ENCODE data around the gene NOL11.
"Not testable (repeated sequence)": the region's sequence is repeated elsewhere in the genome, so short reads cannot be mapped to it uniquely, and the experiment has no call there.

Gene NOL11

GRCh38 chr17:67717624-67718324, at the start of gene NOL11:
Gene NOL11, plus strand, starts transcription at chr17:67717936. Its CDS starts 12 bp downstream, at chr17:67717948.
- peak; percentile 94 to 99 for DNase-seq

- no peak for DNase-seq
These were observed 46.2 kb upstream of the NOL11 start for GRCh38 chr17:67671493-67671892.

GRCh38 chr17:67672592-67673335, 45.0 kb upstream of the NOL11 start:
- no peak for DNase-seq

- no peak for DNase-seq
These were observed 42.3 kb upstream of the NOL11 start for GRCh38 chr17:67675481-67675880.

GRCh38 chr17:67676305-67676704, 41.4 kb upstream of the NOL11 start:
- no peak for DNase-seq

- DNase-seq, result no peak
These were observed 39.3 kb upstream of the NOL11 start for GRCh38 chr17:67678414-67678813.

GRCh38 chr17:67679225-67679624, 38.5 kb upstream of the NOL11 start:
- no peak for DNase-seq

GRCh38 chr17:67679721-67680120, 38.0 kb upstream of the NOL11 start:
- no peak for DNase-seq

- no peak for DNase-seq
These were observed 37.1 kb upstream of the NOL11 start for GRCh38 chr17:67680445-67681224.

GRCh38 chr17:67682196-67682595, 35.5 kb upstream of the NOL11 start:
- no peak for DNase-seq

- DNase-seq, result no peak
These were observed 32.4 kb upstream of the NOL11 start for GRCh38 chr17:67685351-67685750.

- no peak for DNase-seq
These were observed 31.5 kb upstream of the NOL11 start for GRCh38 chr17:67686241-67686640.

- no peak for DNase-seq
These were observed 30.2 kb upstream of the NOL11 start for GRCh38 chr17:67687511-67687910.

- peak in 1 of 2 donors; percentile 43 for DNase-seq
These were observed 28.1 kb upstream of the NOL11 start for GRCh38 chr17:67689534-67690177.

GRCh38 chr17:67693811-67694210, 23.9 kb upstream of the NOL11 start:
- DNase-seq, result no peak

GRCh38 chr17:67696347-67696746, 21.4 kb upstream of the NOL11 start:
- DNase-seq, result no peak

GRCh38 chr17:67696853-67697498, 20.8 kb upstream of the NOL11 start:
- no peak for DNase-seq

- DNase-seq, result no peak
These were observed 17.6 kb upstream of the NOL11 start for GRCh38 chr17:67700037-67700724.

- DNase-seq, result no peak
These were observed 17.0 kb upstream of the NOL11 start for GRCh38 chr17:67700725-67701119.

GRCh38 chr17:67702861-67703260, 14.9 kb upstream of the NOL11 start:
- not testable (repeated sequence) for DNase-seq

- no peak for DNase-seq
These were observed 10.3 kb upstream of the NOL11 start for GRCh38 chr17:67707442-67707841.

- DNase-seq, result no peak
These were observed 9.4 kb upstream of the NOL11 start for GRCh38 chr17:67708378-67708777.

Measured in bone marrow (tissue), 2 donors.